COR-L47 (cell line): ENCODE data around the gene GLI1.
"Not testable (repeated sequence)": the region's sequence is repeated elsewhere in the genome, so short reads cannot be mapped to it uniquely, and the experiment has no call there.

Experiments used
- DNase-seq: peaks from one replicate; lab custom pipeline; 2025; lab: John Stamatoyannopoulos, UW

The GLI1 gene

DNA sequence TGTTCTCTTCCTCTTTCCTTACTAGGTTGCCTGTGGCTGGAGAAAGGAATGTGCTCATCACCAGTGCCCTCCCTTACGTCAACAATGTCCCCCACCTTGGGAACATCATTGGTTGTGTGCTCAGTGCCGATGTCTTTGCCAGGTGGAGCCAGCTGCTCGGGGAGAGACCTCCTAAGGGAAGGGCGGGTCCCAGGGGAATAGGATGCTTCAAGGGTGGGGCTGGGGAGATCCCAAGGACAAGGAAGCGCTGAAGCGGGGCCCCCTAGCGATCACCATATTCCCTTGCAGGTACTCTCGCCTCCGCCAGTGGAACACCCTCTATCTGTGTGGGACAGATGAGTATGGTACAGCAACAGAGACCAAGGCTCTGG, 38.5 kb downstream of the GLI1 start:
- no peak for DNase-seq

DNA sequence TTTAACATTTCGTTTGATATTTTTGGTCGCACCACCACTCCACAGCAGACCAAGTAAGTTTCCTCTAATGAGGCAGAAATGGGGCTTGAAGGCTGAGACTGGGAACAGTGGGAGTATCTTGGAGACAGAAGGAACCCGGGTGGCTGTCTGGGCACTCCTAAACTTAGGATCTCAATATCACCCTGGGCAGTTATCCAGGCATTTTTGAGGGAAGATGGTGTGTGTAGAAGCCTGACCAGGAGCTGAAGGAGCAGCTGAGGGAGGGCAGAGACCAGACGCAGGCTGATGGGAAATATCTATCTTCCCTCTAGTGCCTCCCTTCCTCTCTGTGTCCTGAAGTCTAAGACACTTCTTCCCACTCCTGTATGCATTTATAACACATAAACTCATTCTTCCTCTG, 39.0 kb downstream of the GLI1 start:
- no peak for DNase-seq

GRCh38 chr12:57500213-57500612, 40.6 kb downstream of the GLI1 start:
- no peak for DNase-seq

- DNase-seq = not testable (repeated sequence)
Observed at GRCh38 chr12:57502311-57502969, 42.9 kb downstream of the GLI1 start.

DNA sequence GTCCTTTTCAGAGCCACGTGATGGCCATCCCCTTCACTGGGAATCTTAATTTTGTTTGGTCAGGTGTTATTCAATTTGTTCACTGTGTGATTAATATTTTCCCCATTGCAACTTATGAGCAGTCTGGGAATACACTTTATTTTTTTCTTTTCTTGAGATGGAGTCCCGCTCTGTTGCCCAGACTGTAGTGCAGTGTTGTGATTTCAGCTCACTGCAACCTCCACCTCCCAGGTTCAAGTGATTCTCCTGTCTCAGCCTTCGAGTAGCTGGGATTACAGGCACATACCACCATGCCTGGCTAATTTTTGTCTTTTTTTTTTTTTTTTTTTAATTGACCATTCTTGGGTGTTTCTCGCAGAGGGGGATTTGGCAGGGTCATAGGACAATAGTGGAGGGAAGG, 47.0 kb downstream of the GLI1 start:
- not testable (repeated sequence) for DNase-seq

GRCh38 chr12:57507796-57508195, 48.2 kb downstream of the GLI1 start:
- not testable (repeated sequence) for DNase-seq

GRCh38 chr12:57511161-57511560, 51.6 kb downstream of the GLI1 start:
- DNase-seq = no peak

DNA sequence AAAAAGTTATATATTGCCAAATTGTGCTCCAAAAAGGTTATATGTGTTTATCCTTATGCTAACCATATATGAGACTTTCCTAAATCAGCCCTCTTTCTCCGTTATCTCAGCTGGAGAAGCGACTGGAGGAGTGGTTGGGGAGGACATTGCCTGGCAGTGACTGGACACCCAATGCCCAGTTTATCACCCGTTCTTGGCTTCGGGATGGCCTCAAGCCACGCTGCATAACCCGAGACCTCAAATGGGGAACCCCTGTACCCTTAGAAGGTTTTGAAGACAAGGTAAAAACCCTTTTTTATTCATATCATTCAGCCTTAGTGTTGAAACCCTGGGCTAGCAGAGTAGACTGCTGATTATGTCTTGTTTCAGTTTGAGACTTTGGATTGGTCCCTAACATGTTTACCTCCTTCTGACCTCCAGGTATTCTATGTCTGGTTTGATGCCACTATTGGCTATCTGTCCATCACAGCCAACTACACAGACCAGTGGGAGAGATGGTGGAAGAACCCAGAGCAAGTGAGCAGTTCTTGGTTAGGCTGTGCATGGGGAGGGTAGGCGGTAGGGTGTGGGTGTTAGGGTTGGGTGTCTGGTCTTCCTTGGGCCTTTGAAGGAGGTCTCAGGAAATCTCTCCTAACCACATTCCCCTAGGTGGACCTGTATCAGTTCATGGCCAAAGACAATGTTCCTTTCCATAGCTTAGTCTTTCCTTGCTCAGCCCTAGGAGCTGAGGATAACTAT, 52.2 kb downstream of the GLI1 start:
- no peak for DNase-seq

DNA sequence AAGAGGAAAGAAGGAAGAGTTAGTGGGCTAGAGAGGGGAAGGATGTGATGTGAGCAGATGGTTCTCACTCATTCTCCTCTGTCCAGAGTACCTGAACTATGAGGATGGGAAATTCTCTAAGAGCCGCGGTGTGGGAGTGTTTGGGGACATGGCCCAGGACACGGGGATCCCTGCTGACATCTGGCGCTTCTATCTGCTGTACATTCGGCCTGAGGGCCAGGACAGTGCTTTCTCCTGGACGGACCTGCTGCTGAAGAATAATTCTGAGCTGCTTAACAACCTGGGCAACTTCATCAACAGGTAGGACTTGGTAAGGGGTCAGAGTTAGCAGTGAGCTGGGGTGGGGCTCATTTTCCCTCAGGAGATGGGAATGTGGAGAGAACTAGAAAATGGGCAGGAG, 53.1 kb downstream of the GLI1 start:
- no peak for DNase-seq

DNA sequence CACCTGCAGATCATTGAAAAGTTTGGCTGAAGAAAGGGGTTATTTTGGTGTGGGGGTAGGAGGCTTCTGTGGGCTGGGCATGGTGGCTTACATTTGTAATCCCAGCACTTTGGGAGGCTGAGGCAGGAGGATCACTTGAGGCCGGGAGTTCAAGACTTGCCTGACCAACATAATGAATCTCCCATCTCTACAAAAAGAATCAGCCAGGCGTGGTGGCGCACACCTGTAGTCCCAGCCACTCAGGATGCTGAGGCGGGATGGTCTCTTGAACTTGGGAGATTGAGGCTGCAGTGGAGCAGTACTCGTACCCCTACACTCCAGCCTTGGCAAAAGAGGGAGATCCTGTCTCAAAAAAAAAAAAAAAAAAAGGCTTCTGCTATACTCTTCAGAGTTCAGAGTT, 53.7 kb downstream of the GLI1 start:
- no peak for DNase-seq

DNA sequence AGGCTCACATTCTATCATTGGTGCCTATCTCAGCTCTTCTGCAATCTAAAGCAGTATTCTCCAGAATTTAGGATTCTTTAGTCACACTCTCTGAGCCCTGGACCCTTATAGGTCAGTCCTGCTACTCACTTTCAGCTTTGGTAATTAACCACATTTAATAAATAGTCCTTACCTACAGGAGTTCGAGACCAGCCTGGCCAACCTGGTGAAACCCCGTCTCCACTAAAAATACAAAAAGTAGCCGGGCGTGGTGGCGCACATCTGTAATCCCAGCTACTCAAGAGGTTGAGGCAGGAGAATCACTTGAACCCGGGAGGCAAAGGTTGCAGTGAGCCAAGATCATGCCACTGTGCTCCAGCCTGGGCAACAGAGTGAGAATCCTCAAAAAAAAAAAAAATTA, 54.1 kb downstream of the GLI1 start:
- DNase-seq = not testable (repeated sequence)

DNA sequence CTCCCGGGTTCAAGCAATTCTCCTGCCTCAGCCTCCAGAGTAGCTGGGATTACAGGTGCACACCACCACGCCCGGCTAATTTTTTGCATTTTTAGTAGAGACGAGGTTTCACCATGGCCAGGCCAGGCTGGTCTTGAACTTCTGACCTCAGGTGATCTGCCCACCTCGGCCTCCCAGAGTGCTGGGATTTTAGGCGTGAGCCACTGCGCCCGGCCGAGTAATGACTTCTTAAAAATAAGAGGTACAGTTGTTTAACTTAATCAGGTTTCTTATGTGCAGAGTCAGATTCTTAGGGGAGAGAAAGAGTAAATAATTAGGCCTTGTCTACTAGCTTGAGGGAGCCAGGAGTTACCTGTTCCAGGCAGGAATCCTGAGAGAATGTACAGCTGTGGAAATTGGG, 54.7 kb downstream of the GLI1 start:
- not testable (repeated sequence) for DNase-seq

DNA sequence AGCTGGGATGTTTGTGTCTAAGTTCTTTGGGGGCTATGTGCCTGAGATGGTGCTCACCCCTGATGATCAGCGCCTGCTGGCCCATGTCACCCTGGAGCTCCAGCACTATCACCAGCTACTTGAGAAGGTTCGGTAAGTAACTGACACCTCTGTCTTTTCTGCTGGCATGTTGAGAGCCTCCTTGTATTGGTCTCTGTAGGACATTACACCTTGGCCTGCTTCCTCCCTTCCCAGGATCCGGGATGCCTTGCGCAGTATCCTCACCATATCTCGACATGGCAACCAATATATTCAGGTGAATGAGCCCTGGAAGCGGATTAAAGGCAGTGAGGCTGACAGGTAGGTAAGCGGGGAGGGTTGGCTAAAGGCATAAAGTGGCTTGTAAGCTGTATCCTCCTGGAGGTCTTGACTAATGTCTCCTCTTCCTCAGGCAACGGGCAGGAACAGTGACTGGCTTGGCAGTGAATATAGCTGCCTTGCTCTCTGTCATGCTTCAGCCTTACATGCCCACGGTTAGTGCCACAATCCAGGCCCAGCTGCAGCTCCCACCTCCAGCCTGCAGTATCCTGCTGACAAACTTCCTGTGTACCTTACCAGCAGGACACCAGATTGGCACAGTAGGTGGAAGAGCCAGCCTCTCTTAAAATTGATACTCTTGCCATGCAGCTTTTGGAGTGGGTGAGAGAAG, 55.3 kb downstream of the GLI1 start:
- DNase-seq = peak; percentile 75

- DNase-seq = no peak
Observed at GRCh38 chr12:57515408-57515933, 55.9 kb downstream of the GLI1 start.

DNA sequence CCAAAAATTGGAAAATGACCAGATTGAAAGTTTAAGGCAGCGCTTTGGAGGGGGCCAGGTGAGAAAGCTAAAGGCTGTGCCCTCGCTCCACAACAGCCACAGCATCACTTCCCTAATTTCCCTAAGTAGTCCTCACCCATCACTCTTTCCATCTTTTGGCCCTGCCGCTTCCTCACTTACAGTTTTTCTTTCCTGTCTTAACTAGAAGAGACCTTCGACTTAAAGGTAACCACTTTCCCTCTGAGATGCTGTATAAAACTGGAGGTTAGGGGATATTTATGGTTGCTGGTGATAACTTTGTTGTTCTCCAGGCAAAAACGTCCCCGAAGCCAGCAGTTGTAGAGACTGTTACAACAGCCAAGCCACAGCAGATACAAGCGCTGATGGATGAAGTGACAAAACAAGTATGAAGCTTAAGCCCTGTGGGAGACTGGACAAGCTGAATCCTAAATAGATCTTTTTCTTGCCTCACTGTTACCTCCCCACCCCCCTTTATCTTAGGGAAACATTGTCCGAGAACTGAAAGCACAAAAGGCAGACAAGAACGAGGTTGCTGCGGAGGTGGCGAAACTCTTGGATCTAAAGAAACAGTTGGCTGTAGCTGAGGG, 56.5 kb downstream of the GLI1 start:
- no peak for DNase-seq

DNA sequence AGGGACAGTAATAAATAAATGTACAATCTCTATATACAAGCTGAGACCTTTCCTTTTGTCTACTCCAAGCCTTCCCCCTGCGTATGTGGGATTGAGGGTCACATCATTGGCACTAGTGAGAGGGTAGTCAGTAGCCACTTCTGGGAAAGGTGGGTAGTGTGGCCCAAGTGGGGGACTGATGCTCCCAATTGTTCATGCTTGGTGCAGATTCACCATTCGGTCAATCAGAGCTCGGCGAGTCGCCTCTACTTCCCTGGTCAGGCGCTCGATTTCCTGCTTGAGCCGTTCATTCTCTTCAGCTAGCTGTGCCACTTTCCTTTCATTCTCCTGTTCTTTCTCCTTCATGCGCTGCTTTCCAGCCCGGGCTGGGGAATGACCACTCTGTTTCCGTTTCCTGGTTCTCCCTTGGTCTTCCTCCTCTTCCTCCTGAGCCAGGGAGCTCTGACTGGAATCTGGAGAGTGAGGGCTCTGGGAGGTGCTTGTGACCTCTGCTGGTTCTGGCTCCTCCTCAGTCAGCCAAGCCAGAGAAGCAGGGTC, 57.1 kb downstream of the GLI1 start:
- no peak for DNase-seq

DNA sequence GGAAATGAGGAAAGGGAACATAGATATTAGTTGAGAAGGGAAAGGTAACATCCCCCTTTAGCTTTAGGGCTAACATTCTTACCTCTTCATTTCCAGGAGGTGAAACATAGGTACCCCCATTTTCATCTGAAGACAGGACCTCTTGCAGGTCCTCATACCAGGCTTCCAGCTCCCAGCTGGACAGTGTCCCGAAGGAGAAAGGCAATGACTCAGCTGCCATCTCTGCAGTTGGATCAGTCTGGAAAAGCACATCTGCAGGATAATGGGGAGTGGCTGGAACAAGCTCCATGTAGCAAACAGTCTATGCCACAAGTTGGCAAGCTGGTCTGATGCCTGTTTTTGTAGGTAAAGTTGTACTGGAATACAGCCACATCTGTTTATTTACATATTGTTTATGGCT, 57.6 kb downstream of the GLI1 start:
- DNase-seq = no peak

GRCh38 chr12:57517718-57518117, 58.1 kb downstream of the GLI1 start:
- not testable (repeated sequence) for DNase-seq

- no peak for DNase-seq
Observed at GRCh38 chr12:57518176-57518919, 58.8 kb downstream of the GLI1 start.

DNA sequence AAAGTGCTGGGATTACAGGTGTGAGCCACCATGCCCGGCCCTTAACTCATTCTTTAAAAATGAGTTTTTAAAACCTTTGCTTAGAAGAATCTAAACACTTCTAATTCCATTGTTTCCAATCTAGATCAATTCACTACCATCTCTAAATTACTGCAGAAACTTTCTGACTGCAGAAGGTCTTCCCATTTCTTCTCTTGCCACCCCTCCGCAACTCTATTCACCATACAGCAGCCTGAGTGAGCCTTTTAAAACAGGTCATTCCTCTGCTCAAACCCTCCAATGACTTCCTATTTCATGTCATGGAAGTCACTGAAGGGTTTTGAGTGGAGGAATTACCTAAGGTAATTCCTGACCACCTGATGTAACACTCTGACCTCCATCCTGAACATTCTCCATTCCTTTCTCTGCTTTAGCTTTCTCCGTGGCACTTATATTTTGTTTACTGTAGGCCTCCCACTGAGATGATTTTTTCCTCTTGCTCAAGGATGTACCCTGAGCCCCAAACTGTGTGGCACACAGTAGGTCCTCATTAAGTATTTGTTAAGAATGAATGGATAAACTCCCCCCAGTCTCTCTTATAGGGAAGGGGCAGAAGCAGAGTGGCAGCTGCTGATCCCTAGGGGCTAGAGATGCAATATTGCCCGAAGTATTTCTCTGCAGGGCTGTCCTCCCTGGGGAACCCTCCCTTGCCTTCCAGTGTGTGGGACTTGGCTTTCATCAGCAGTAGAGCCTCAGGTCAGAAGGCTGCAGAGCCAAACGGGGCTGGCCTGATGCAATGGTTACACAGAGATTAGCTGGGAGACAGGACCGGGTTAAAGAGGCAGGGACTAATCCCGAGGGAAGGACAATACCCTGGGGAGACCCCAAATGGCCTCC, 59.6 kb downstream of the GLI1 start:
- no peak for DNase-seq

GRCh38 chr12:57519796-57520052, 60.1 kb downstream of the GLI1 start:
- DNase-seq = peak; percentile 23
